NCI-H748 (cell line): ENCODE data around the gene TJP3.
"Not testable (repeated sequence)": the region's sequence is repeated elsewhere in the genome, so short reads cannot be mapped to it uniquely, and the experiment has no call there.

Source experiments
- DNase-seq: peaks from one replicate; lab custom pipeline; 2025; ENCODE audit not compliant: unreplicated experiment; lab: John Stamatoyannopoulos, UW

TJP3 gene

DNA sequence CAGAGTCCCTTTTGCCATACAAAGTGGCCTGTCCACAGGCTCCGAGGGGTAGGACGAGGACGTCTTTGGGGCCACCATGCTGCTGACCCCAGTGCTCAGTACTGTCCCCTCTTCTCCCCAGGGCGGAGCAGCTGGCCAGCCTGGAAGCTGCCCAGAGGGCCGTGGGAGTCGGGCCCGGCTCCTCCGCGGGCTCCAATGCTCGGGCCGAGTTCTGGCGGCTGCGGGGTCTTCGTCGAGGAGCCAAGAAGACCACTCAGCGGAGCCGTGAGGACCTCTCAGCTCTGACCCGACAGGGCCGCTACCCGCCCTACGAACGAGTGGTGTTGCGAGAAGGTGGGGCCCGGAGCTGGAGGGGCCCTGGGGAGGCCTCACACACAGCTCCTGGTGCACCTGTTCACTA is 32.2 kb downstream of the TJP3 start:
- no peak for DNase-seq

DNA sequence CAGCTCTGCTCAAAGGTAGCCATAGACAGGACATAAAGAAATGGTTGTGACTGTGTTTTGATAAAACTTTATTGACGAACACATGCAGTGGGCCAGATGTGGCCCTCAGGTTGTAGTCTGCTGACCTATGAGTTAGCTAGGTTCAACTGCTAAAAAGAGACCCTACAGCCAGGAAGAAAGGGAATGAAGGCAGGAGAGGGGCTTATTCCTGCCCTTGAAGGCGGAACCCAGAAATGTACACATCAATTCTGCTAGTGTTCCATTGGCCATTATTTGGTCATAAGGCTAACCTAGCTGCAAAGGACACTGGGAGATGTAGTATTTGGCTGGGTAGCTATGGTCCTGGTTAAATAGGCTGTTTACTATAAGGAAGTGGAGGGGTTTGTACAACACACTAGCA is 35.3 kb downstream of the TJP3 start:
- no peak for DNase-seq

DNA sequence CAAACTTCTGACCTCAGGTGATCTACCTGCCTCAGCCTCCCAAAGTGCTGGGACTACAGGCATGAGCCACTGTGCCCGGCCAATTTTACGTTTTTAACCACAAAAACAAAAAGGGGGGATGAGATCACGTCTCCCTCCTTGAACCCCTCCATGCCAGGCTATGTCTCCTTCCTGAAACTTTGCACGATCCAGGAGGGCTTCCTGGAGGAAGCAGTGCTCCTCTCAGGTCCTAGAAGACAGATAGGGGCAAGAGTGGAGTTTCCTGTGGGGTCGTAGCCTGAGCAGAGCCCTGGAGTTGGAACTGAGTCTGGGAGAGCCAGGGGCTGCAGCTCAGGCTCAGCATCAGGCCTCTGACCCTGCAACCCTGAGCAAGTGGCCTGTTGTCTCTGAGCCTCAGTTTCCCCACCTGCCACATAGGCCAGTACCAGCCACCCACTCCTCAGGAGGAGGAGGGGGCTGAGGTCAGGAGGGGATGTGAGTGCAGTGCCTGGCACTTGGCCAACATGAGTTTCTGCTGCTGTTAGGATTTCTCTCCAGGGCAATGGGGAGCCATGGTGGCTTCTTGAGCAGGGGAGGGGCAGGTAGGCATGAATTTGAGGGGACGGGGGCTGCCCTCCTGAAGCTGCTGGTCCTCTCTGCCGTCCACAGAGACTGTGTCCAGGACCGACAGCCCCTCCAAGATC is 37.3 kb downstream of the TJP3 start:
- no peak for DNase-seq

DNA sequence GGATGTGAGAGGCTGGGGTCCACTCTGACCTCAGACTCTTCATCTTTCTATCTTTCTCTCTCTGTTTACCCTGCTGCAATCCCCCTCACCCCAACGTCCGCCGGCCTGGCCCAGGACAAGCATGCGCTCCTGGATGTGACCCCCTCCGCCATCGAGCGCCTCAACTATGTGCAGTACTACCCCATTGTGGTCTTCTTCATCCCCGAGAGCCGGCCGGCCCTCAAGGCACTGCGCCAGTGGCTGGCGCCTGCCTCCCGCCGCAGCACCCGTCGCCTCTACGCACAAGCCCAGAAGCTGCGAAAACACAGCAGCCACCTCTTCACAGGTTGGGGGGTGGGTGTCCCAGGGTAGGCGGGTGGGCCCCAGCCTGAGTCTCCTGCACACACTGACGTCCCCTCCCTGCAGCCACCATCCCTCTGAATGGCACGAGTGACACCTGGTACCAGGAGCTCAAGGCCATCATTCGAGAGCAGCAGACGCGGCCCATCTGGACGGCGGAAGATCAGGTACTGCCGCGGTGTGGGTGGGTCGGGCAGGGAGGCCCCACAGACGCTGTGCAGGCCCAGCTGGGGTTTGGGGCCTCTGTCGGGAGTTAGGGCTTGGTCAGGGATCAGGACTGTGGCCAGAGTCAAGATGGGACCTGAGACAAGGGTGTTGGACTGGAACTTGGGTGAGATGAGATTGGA is 38.3 kb downstream of the TJP3 start:
- DNase-seq: no peak

DNA sequence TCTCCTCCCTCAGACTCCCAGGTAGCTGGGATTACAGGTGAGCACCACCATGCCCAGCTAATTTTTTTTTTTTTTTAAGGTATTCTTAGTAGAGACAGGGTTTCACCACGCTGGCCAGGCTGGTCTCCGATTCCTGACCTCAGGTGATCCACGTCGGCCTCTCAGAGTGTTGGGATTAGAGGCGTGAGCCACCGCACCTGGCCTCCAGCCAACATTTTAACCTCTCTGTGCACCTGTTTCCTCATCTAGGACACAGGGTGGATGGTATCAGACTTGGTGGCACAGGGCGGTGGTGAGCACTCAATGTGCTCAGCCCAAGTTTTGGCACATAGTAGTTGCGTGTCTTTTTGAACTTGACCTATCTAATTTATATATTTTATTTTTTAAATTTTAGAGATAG is 40.8 kb downstream of the TJP3 start:
- DNase-seq: no peak

DNA sequence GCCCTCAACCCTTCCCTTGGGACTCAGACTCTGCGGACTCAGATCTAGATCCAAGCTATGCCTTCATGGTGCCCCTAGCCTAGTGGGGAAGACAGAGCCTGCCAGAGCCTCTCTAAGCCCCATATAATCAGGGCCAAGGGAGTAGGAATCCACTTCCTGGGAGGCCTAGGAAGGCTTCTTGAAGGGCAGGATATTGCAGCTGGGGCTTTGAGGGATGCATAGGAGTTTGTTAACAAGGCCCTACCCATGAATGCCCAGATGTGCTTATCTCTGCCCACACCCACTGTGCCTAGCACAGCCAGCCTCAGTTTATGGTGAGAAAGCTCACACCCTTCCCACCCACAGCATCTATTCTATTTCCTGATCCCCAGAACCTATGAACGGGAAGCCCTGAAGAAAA is 42.0 kb downstream of the TJP3 start:
- no peak for DNase-seq

DNA sequence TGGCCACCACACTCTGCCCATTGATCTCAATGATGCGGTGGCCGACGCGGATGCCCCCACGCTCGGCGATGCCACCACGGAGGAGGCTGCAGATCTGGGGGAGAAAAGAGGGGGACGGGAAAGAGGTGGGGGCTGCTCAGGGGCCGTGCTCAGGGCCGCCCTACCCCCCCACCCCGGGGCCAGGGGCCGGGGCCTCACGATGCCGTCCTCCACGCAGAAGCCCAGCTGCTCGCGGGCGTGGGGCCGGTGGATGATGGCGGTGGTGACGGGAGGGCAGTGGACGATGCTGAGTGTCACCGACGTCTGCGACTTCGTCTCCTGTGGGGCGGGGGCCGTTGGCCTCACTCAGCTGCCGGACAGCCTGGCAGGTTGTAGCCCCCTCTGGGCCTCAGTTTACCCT is 43.1 kb downstream of the TJP3 start:
- no peak for DNase-seq

DNA sequence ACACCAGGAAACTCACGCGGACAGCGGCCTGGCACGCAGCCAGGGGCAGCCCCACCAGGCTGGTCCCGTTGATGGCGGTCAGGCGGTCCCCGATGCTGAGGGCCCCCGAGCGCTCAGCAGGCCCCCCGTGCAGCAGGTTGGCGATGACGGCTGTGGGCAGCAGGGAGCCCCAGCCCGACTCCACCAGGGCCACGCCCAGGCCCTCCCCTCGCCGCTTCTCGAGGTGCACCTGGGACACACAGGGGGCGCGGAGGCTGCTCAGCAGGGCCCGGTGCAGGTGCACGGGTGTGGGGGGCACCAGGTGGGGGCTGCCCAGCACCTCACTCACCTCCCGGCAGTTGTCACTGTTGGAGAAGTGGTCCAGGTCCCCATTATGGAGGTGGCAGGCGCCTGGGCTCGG is 44.3 kb downstream of the TJP3 start:
- DNase-seq: no peak

DNA sequence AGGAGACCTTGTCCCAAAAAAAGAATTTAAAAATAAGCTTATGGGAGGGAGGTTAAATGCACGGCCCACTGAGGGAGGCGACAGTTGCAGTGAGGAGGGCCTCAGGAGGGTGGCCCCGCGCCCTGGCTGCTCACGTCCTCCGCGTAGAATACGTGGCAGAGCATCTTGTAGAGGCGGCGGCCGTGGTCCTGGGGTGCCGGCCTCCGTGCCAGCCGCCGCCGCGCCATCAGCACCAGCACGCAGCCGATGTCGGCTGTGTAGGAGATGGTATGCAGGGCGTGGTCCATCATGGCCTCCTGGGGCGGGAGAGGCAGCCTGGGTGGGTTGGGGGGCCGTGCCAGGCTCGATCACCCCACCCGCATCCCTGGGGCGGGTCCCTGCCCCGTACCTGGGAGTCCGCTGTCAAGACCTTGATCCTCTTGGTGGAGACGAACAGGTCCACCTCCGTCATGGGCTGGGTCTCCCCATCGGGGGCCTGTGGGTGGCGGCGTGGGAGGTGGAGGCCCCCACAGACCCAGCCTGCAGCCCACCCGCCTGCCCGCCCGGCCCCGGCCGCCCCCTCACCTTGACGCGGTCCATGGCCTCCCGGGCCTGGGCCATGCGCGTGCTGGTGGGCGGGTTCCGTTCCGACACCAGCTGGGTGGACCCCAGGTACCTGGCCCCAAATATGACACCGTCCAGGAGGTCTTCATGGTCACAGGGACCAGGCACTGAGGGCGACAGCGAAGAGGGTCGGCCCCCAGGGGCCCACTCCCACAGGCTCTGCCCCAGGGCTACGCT is 45.6 kb downstream of the TJP3 start:
- no peak for DNase-seq

DNA sequence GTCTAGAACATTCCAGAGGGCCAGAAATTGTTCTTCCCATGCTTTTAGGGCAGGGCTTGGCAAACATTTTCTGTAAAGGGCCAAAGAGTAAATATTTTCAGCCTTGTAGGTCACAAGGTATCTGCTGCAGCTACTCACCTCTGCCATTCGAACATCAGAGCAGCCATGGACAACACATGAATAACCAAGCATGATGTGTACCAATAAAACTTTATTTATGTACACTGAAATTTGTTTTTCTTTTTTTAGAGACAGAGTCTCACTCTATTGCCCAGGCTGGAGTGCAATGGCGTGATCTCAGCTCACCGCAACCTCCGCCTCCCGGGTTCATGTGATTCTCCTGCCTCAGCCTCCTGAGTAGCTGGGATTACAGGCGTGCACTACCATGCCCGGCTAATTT is 49.5 kb downstream of the TJP3 start:
- not testable (repeated sequence) for DNase-seq

DNA sequence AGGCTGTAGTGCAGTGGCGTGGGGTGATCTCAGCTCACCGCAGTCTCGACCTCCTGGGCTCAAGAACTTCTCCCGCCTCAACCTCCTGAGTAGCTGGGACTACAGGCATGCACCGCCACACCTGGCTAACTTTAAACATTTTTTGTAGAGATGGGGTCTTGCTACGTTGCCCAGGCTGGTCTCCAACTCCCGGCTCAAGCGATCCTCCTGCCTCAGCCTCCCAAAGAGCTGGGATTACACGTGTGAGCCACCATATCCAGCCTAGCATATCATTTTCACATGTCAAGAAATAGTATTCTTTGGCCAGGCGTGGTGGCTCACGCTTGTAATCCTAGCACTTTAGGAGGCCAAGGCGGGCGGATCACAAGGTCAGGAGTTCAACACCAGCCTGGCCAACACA is 50.1 kb downstream of the TJP3 start:
- not testable (repeated sequence) for DNase-seq

DNA sequence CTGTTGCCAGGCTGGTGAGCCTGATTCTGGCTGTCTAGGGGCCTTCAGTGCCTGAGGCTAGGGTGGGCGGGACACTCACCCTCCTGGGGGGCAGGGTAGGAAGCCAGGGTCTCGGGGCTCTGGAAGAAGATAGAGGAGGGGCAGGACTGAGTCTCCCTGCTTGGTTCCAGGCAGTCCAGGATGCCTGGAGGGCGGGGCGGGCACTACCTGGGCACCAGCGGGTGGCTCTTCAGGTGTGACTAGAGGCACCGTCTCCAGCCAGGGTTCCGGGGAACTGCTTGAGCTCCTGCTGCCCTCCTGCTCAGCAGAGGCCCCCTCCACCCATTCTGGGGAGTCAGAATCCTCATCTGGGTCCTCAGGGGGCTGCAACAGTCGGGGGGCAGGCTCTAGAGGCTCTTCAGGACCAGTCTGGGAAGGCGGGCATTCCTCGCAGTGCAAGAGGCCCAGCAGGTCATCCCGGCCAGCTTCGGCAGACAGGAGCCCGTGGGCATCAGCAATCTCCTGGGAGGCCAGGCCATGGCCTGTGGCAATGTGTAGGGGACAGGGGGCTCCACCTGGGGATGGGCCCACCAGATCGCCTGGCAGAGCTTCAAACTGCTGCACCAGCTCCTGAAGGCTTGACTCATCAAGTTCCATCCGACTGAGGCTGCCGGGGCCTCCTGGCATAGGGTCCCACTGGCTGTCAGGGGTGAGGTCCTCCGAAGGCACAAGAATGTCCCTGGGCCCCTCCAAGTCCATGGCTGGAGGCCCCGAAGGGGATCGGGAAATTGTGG is 51.5 kb downstream of the TJP3 start:
- DNase-seq: no peak

DNA sequence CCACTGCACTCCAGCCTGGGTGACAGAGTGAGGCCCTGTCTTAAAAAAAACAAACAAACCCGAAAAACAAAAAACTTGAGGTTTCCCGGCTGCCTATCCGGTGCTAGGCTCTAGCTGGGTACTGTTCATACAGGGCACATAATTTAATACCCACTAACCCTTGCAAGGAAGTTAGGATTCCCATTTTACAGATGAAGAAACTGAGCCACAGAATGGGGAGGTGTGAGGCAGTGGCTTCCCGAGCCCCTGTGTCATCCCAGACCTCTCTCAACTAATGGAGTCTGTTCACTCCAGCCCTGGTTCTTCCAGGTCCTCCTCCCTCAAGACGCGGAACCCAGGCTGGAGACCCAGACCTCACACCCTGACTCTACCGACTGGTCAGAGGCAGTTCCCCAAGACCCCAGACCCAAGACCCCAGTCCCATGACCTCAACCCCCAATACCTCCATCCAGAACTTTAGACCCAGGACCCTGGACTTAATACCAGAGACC is 52.7 kb downstream of the TJP3 start:
- DNase-seq: no peak

DNA sequence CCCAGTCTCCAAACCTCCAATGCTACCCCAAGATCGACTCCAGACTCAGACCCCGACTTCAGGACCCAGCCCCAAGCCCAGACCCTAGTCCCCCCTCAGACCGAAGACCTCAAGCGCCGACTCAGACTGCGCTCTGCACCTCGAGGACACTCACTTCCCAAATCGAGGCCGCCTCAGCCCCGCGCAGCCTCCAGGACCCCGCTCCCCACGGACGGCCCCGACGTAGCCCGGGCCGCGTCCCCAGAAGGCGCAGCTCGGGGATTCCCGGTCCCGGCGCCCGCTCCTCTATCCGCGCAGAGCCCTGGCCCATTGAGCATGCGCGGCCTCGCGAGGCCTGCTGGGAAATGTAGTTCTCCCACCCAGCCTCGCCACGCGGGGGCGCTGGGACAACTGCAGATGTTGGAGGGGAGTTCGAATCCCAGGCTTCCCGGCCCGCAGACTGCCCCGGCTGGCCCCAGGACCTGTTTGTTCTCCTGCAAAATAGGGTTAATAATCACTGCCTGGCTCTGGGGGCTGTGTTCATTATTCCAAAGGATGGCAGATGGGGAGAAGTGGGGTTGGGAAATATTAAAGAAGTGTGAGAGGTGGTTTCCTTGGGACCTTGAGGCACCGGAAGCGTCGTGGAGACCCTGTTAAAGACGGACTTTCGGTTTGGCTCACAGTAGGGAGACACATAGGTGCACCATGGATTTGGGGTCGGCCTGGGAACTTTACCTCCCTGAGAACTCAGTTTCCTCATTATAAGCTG is 53.4 kb downstream of the TJP3 start, which contains the start of gene APBA3:
Gene APBA3, minus strand, starts transcription at position 311 of the 748 bp plus-strand sequence. CDS start 1,428 bp downstream, outside the sequence.
- peak; percentile 77 for DNase-seq

DNA sequence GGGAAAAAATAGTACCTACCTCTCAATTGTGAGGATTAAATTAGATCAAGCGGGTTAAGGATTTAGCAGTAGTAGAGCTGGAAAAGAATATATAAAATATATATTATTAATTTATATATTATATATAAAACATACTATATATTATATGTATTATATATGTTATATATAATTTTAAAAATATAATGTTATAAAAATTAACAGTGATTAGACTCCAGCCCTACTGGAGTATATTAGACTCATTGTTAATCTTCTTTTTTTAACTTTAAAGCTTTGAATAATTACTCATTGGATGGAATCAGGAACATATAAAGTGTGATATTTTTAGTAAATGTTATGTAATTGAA is 53.9 kb downstream of the TJP3 start:
- DNase-seq: no peak

DNA sequence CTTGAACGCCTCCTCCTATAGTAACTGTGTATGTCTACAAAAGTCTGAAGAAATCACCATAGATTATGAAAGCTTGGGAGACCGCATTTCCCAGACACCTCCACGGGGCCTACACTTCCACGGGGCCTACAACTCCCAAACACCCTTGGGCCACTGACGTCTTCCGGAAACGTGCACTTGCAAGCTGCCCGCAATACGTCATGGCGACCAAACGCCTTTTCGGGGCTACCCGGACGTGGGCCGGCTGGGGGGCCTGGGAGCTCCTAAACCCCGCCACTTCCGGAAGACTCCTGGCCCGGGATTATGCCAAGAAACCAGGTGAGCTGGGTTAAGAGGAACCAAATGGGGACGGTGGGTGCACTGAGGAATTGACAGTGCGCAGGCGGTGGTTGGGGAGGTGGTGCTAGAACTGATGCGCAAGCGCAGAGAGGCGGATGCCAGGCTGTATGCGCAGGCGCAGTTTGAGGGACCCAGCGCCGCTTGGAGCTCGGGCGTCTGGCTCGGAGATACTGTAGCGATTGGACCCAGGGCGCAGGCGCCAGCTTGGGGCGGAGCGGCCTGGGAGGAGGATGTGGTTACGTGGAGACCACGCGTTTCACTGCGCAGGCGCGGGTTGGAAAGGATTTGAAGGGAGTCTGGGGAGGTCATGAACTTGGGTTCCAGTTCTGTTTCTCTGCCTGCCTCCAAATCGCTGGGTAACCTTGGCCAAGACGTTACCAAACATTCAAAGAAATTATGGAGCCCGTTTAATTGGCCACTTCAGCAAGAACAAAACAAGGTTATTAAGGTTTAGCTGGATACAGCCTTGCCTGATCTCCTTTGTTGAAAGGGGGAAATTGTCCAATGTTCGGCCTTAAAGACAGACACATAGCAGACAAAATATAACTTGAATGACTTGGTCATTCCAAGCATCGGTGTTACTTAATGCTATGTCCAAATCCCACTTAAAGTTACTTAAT is 54.6 kb downstream of the TJP3 start, which contains the start of gene MRPL54:
Gene MRPL54, plus strand, starts transcription at position 182 of the 959 bp plus-strand sequence. Its CDS starts 19 bp downstream, at position 201.
- DNase-seq: peak; percentile 96

DNA sequence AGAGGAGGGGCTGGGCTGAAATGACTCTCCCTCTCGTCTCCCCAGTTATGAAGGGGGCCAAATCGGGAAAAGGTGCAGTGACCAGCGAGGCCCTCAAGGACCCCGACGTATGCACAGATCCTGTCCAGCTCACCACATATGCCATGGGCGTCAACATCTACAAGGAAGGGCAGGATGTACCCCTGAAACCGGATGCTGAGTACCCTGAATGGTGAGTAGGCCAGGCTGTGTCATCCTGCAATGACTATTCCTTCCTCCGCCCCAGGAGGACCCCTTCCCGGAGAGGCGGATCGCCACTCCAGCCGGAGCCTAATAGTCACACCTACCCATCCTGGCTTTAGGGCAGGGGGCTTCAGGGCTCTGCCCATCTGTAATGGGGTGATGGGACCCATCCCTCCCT is 56.9 kb downstream of the TJP3 start:
- DNase-seq: no peak

DNA sequence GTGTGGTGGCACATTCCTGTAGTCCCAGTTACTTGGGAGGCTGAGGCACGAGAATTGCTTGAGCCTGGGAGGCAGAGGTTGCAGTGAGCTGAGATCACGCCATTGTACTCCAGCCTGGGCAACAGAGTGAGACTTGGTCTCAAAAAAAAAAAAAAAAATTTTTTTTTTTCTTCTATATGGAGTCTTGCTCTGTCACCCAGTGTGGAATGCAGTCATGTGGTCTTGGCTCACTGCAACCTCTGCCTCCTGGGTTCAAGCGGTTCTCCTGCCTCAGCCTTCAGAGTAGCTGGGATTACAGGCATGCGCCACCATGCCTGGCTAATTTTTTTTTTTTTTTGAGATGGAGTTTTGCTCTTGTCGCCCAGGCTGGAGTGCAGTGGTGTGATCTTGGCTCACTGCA is 57.6 kb downstream of the TJP3 start:
- not testable (repeated sequence) for DNase-seq

DNA sequence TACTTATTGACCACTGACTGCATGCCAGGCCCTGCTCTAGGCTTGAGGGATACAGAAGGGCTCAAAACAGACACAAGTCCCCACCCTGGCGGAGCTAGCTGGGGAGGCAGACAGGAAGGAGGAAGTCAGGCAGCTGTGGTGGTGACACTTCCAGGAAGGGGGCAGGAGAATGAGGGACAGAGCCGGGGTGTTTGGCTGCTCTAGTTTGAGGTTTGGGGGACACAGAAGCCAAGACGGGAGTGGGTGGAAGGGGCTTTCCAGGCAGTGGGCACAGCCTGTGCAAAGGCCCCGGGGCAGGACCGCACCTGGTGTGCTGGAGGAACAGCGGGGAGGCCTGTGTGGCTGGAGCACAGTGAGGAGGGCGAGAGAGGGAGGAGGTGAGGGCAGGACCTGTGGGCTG is 58.3 kb downstream of the TJP3 start:
- no peak for DNase-seq
